Measurements from ENCODE around the gene CCDC159.

GRCh38 chr19:11361771-11362731, 15.7 kb downstream of the CCDC159 start:
- TF ChIP-seq CTCF (conservative IDR thresholded peaks at IDR 0.05; ENCODE audit: low read depth in 2 of 2), result no peak
- no peak for TF ChIP-seq REST (IDR thresholded peaks at IDR 0.05; ENCODE audit: unreplicated experiment)
- no peak for TF ChIP-seq NANOG (IDR thresholded peaks at IDR 0.05; ENCODE audit: borderline replicate concordance)
